Measurements from ENCODE around the gene TTC7B. TPM values are rescaled to one million over a fixed set of nuclear protein-coding genes. Genes with fewer than 3 reads are reported as not detected.
A peak's percentile ranks its signal among the peaks of the same experiment; 100 is the strongest.
"Not testable (repeated sequence)": the region's sequence is repeated elsewhere in the genome, so short reads cannot be mapped to it uniquely, and the experiment has no call there.

TTC7B gene
- total and polyA plus RNA-seq, 7 donors = 5.5 to 70.9 (median 46.8) TPM

- DNase-seq = no peak
- TF ChIP-seq POLR2A (IDR thresholded peaks at IDR 0.05) (no peak), CTCF (IDR thresholded peaks at IDR 0.05) (no peak), EP300 (IDR thresholded peaks at IDR 0.05) (no peak), POLR2AphosphoS5 (IDR thresholded peaks at IDR 0.05) (no peak)
- peaks cover 0 to 2% (median 1%) of the 10 kb centered on the region in 4 donors for H3K4me1 ChIP-seq
- intact Hi-C loops (cut with DNase I) = no loop called here
- no peaks in the 10 kb centered on the region for H3K36me3 ChIP-seq
- 21 to 69% methylated on average over 7 of the region's 7 CpGs for WGBS, 2 donors
- H3K27me3 ChIP-seq = no peaks in the 10 kb centered on the region
- no peaks in the 10 kb centered on the region for H3K9me3 ChIP-seq
- no peak overlapping the region for H3K4me3 ChIP-seq
- no peak overlapping the region for H3K27ac ChIP-seq
These were observed 285.7 kb downstream of the TTC7B start for GRCh38 chr14:90530523-90530922.

GRCh38 chr14:90527978-90528377, 288.3 kb downstream of the TTC7B start:
- 93% methylated on average over 6 of the region's 6 CpGs for WGBS, 2 donors

GRCh38 chr14:90526536-90526935, 289.7 kb downstream of the TTC7B start:
- H3K9me3 ChIP-seq; intact Hi-C loops (cut with DNase I); H3K4me3 ChIP-seq; H3K27me3 ChIP-seq; H3K27ac ChIP-seq; H3K36me3 ChIP-seq; DNase-seq: not testable (repeated sequence)
- WGBS, 2 donors = 80 to 94% methylated on average over 8 of the region's 8 CpGs
- H3K4me1 ChIP-seq = peaks cover 0 to 35% (median 30%) of the 10 kb centered on the region in 4 donors

More at GRCh38 chr14:90527978-90528377, 288.3 kb downstream of the TTC7B start:
- intact Hi-C loops (cut with DNase I) = no loop called here
- H3K4me3 ChIP-seq = no peak overlapping the region
- no peak overlapping the region for H3K27ac ChIP-seq
- H3K27me3 ChIP-seq = no peaks in the 10 kb centered on the region
- peaks cover 0 to 20% (median 16%) of the 10 kb centered on the region in 4 donors for H3K4me1 ChIP-seq
- TF ChIP-seq EP300 (IDR thresholded peaks at IDR 0.05) = no peak
- TF ChIP-seq POLR2AphosphoS5 (IDR thresholded peaks at IDR 0.05) = no peak
- no peak for TF ChIP-seq CTCF (IDR thresholded peaks at IDR 0.05)
- no peak for TF ChIP-seq POLR2A (IDR thresholded peaks at IDR 0.05)
- H3K36me3 ChIP-seq = no peaks in the 10 kb centered on the region
- DNase-seq = no peak
- no peaks in the 10 kb centered on the region for H3K9me3 ChIP-seq

GRCh38 chr14:90525353-90526028, 290.7 kb downstream of the TTC7B start:
- peaks cover 0 to 45% (median 41%) of the 10 kb centered on the region in 4 donors for H3K4me1 ChIP-seq
- H3K9me3 ChIP-seq; intact Hi-C loops (cut with DNase I); H3K27ac ChIP-seq; H3K4me3 ChIP-seq; H3K27me3 ChIP-seq; H3K36me3 ChIP-seq; DNase-seq: not testable (repeated sequence)
- WGBS, 2 donors = 78 to 90% methylated on average over 30 to 32 of the region's 42 CpGs

GRCh38 chr14:90523961-90524875, 292.0 kb downstream of the TTC7B start:
- WGBS, 2 donors = 87 to 89% methylated on average over 18 of the region's 18 CpGs
- intact Hi-C loops (cut with DNase I) = no loop called here
- no peak for DNase-seq
- no peak overlapping the region for H3K4me3 ChIP-seq
- no peaks in the 10 kb centered on the region for H3K36me3 ChIP-seq
- H3K4me1 ChIP-seq = peaks cover 0 to 54% (median 49%) of the 10 kb centered on the region in 4 donors
- no peaks in the 10 kb centered on the region for H3K27me3 ChIP-seq
- no peaks in the 10 kb centered on the region for H3K9me3 ChIP-seq
- peak overlapping the region; percentile 76 to 90 (median 86) for H3K27ac ChIP-seq
- TF ChIP-seq CTCF (IDR thresholded peaks at IDR 0.05) (no peak), POLR2AphosphoS5 (IDR thresholded peaks at IDR 0.05) (no peak), EP300 (IDR thresholded peaks at IDR 0.05) (no peak), POLR2A (IDR thresholded peaks at IDR 0.05) (no peak)
